ENCODE measurements around the gene CFAP92. TPM values are rescaled to one million over a fixed set of nuclear protein-coding genes. Genes with fewer than 3 reads are reported as not detected.
A peak's percentile ranks its signal among the peaks of the same experiment; 100 is the strongest.
"Not testable (repeated sequence)": the region's sequence is repeated elsewhere in the genome, so short reads cannot be mapped to it uniquely, and the experiment has no call there.

CFAP92 gene
- total RNA-seq, 4 donors from 2014 or later: 1.5 to 2.4 (median 1.7) TPM; not detected in 1

DNA sequence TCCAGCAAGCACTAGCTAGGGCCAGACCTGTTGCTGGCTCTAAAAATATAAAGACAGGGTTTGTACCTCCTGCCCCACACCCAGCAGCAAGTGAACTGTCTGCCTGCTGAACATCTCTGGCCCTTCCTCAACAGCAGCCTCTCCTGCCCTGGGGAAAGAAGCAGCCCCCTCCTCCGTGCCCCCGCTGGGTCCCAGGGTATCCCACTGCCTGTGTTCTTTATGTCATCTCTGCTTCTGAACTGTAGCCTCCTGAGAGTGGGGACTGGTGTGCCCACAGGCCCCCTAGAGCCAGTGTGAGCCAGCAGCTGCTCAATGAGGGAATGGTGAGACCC lies 60.0 kb downstream of the CFAP92 start:
- peak in 1 of 3 donors; percentile 23 for DNase-seq
- no peak for TF ChIP-seq POLR2A (IDR thresholded peaks at IDR 0.05)
- TF ChIP-seq, protein P1, sequence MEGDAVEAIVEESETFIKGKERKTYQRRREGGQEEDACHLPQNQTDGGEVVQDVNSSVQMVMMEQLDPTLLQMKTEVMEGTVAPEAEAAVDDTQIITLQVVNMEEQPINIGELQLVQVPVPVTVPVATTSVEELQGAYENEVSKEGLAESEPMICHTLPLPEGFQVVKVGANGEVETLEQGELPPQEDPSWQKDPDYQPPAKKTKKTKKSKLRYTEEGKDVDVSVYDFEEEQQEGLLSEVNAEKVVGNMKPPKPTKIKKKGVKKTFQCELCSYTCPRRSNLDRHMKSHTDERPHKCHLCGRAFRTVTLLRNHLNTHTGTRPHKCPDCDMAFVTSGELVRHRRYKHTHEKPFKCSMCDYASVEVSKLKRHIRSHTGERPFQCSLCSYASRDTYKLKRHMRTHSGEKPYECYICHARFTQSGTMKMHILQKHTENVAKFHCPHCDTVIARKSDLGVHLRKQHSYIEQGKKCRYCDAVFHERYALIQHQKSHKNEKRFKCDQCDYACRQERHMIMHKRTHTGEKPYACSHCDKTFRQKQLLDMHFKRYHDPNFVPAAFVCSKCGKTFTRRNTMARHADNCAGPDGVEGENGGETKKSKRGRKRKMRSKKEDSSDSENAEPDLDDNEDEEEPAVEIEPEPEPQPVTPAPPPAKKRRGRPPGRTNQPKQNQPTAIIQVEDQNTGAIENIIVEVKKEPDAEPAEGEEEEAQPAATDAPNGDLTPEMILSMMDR (IDR thresholded peaks at IDR 0.05): no peak
- H3K36me3 ChIP-seq: no peaks in the 10 kb centered on the region
- H3K9me3 ChIP-seq: no peaks in the 10 kb centered on the region
- H3K4me3 ChIP-seq: no peak overlapping the region
- no peak overlapping the region for H3K27ac ChIP-seq
- H3K27me3 ChIP-seq: no peaks in the 10 kb centered on the region
- H3K4me1 ChIP-seq: no peaks in the 10 kb centered on the region

GRCh38 chr3:128933213-128933921 lies 60.5 kb downstream of the CFAP92 start:
- no peaks in the 10 kb centered on the region for H3K27me3 ChIP-seq
- no peaks in the 10 kb centered on the region for H3K4me1 ChIP-seq
- H3K36me3 ChIP-seq: no peaks in the 10 kb centered on the region
- H3K27ac ChIP-seq: no peak overlapping the region
- peak in 1 of 3 donors; percentile 23 for DNase-seq
- H3K9me3 ChIP-seq: no peaks in the 10 kb centered on the region
- TF ChIP-seq, protein P1 (IDR thresholded peaks at IDR 0.05): no peak
- no peak for TF ChIP-seq POLR2A (IDR thresholded peaks at IDR 0.05)
- H3K4me3 ChIP-seq: no peak overlapping the region

DNA sequence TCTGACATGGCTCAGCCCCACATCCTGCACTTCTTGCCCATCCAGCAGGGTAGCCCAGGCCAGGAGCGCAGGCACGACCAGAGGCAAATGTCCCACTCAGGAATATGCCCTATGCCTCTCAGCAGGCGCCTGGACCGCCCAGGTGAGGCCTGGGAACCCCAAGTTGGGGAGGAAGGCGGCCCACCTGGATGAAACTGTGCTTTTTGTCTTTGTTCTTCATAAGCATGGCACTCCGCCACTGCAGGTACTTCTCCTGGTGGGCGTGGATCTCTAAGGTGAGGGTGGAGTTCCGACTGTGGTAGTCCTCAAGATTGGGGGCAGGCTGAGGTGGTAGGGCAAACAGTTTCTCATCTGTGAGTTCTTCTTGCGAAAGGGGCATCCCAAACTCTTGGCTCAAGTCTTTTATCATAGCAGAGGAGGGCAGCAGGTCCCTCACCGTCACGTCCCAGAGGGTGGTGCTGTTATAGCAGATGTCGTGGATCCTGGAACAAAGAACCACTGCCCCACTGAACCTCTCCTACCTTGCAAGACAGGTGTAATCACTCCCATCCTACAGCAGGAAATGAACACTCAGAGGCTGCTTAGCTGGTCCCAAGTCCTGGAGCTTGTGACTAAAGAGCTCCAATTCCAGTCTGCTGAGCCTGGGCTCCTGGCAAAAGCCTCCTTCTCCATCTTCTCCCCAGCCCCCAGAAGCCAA lies 61.2 kb downstream of the CFAP92 start:
- no peaks in the 10 kb centered on the region for H3K36me3 ChIP-seq
- TF ChIP-seq POLR2A (IDR thresholded peaks at IDR 0.05): no peak
- TF ChIP-seq, protein P1 (IDR thresholded peaks at IDR 0.05): no peak
- H3K27ac ChIP-seq: no peak overlapping the region
- no peak overlapping the region for H3K4me3 ChIP-seq
- DNase-seq: peak in 2 of 3 donors; percentile 6 to 27
- no peaks in the 10 kb centered on the region for H3K4me1 ChIP-seq
- H3K27me3 ChIP-seq: no peaks in the 10 kb centered on the region
- H3K9me3 ChIP-seq: no peaks in the 10 kb centered on the region

DNA sequence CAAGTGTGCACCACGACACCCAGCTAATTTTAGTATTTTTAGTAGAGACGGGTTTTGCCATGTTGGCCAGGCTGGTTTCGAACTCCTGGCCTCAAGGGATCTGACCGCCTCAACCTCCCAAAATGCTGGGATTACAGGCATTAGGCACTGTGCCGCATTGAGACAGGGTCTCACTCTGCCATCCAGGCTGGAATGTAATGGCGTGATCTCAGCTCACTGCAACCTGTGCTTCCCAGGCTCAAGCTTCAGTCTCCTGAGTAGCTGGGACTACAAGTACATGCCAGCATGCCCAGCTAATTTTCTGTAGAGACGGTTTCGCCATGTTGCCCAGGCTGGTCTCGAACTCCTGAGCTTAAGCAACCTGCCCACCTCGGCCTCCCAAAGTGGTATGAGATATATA lies 62.8 kb downstream of the CFAP92 start:
- Histone ChIP-seq H3K27me3 (no peaks in the 10 kb centered on the region), H3K4me1 (no peaks in the 10 kb centered on the region), H3K4me3 (no peak overlapping the region), H3K27ac (no peak overlapping the region), H3K9me3 (no peaks in the 10 kb centered on the region), H3K36me3 (no peaks in the 10 kb centered on the region)
- DNase-seq: peak in 1 of 3 donors; percentile 25
- TF ChIP-seq, protein P1 (IDR thresholded peaks at IDR 0.05): no peak
- no peak for TF ChIP-seq POLR2A (IDR thresholded peaks at IDR 0.05)

GRCh38 chr3:128929364-128929763 lies 64.5 kb downstream of the CFAP92 start:
- Histone ChIP-seq H3K4me3 (no peak overlapping the region), H3K36me3 (no peaks in the 10 kb centered on the region), H3K9me3 (no peaks in the 10 kb centered on the region), H3K27me3 (no peaks in the 10 kb centered on the region), H3K27ac (no peak overlapping the region), H3K4me1 (no peaks in the 10 kb centered on the region)
- TF ChIP-seq POLR2A (IDR thresholded peaks at IDR 0.05): no peak
- TF ChIP-seq, protein P1 (IDR thresholded peaks at IDR 0.05): no peak
- no peak for DNase-seq

- not testable (repeated sequence) for H3K27me3 ChIP-seq, H3K9me3 ChIP-seq, H3K4me3 ChIP-seq, H3K4me1 ChIP-seq, H3K27ac ChIP-seq, H3K36me3 ChIP-seq
- peak in 1 of 3 donors; percentile 19 for DNase-seq
Observed at GRCh38 chr3:128923986-128924385, 69.9 kb downstream of the CFAP92 start.

All from Peyer's patch (tissue), 4 donors.